GM12875 (cell line): ENCODE measurements around the gene KIF20B.

Experiments
- H3K4me3 ChIP-seq: one replicate; pipeline ENCODE4 v1.5.1; 2011; ENCODE audit warnings: low read depth, low read length, control low read depth
- CTCF ChIP-seq: IDR thresholded peaks from 2 replicates; pipeline ENCODE4 v1.5.1; 2011; ENCODE audit warnings: low read depth, mild to moderate bottlenecking, control low read depth, inconsistent platforms, low read length, moderate library complexity, borderline replicate concordance; ENCODE audit not compliant: insufficient read depth

KIF20B gene

GRCh38 chr10:89701242-89702120 lies at the start of gene KIF20B:
Gene KIF20B (plus strand): TSS chr10:89701590. CDS start chr10:89705295, 3,705 bp downstream.
- no peak for TF ChIP-seq CTCF
- peak within 1 kb of the TSS; percentile 79 for H3K4me3 ChIP-seq

GRCh38 chr10:89651916-89652573 lies 49.3 kb upstream of the KIF20B start:
- H3K4me3 ChIP-seq, result no peak overlapping the region
- TF ChIP-seq CTCF, result no peak

GRCh38 chr10:89652806-89653370 lies 48.5 kb upstream of the KIF20B start:
- no peak overlapping the region for H3K4me3 ChIP-seq

GRCh38 chr10:89653410-89653869 lies 48.0 kb upstream of the KIF20B start:
- H3K4me3 ChIP-seq, result no peak overlapping the region
- TF ChIP-seq CTCF, result no peak

More at GRCh38 chr10:89652806-89653370, 48.5 kb upstream of the KIF20B start:
- TF ChIP-seq CTCF, result no peak

- H3K4me3 ChIP-seq, result no peak overlapping the region
Observed at GRCh38 chr10:89655722-89656121, 45.7 kb upstream of the KIF20B start.

GRCh38 chr10:89657302-89657701 lies 44.1 kb upstream of the KIF20B start:
- TF ChIP-seq CTCF, result no peak
- no peak overlapping the region for H3K4me3 ChIP-seq

More at GRCh38 chr10:89655722-89656121, 45.7 kb upstream of the KIF20B start:
- no peak for TF ChIP-seq CTCF
